ENCODE data around the gene PABPC4L. TPM values are rescaled to one million over a fixed set of nuclear protein-coding genes. Genes with fewer than 3 reads are reported as not detected.
"Not testable (repeated sequence)": the region's sequence is repeated elsewhere in the genome, so short reads cannot be mapped to it uniquely, and the experiment has no call there.

The PABPC4L gene
- total RNA-seq (2014; rRNA removed; shearing (Covaris generic)), result 0.12 TPM in 1 of 2 replicates, not detected in the other

DNA sequence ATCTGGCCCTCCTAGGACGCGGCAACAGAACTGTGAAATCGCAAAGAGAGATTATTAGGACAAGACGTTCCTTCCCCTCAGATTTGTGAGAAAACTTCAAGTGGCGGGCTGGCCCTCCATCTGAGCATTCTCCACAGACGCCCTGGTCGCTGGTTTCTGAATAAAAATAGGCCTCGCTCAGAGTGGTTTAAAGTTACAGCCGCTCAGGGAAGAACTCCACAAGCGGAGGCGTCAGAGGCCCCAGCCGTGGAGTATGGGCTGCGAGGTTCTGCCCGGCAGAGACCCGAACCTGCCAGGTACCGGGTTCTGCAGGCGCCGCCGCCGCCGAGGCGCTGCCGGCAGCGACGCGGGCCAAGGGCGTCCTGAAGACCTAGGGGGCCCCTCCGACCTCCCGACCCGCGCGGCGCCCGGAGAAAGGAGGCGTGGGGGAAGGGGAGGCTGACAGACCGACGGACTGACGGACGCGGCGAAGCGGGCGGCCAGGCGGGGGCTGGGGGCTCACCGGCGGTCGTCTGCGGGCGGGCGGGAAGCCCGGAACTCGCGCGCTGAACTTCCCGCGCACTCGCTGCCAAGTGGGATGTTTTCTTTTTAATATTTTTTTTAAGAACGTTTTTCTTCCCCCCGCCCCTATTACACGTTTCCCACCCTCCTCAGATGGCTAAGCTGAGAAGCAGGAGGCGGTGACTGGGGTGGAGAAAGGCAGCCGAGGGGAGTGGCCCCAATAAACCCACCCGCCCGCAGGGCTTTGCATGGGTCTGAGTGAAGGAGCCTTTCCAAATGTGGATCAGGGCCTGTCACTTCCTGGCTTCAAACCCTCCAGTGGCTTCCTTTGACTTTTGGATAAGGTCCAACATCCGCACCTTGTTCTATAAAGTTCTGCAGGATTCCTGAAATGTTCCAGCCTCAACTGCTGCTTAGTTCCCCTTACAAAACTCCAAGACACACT lies at the start of gene PABPC4L:
Gene PABPC4L (minus strand): TSS at position 574 of the 946 bp plus-strand sequence. CDS start 770 bp downstream, outside the sequence.
- DNase-seq (ENCODE audit: low read depth), result no peak

DNA sequence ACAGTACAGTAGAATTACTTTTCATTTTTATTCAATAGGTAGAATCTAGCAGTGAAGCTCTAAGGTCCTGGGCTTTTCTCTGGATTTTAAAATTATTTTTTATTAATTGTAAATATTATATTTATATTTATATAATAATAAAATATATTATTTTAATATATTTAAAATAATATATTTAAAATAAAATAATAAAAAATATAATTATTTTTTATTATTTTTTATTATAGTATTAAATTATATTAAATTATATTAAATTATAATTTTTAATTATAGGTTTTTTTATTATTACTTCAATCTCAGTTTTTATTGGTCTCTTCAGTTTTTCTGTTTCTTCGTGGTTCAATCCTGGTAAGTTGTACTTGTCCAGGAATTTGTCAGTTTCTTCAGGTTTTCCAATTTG lies 49.7 kb upstream of the PABPC4L start:
- DNase-seq (ENCODE audit: low read depth), result no peak

DNA sequence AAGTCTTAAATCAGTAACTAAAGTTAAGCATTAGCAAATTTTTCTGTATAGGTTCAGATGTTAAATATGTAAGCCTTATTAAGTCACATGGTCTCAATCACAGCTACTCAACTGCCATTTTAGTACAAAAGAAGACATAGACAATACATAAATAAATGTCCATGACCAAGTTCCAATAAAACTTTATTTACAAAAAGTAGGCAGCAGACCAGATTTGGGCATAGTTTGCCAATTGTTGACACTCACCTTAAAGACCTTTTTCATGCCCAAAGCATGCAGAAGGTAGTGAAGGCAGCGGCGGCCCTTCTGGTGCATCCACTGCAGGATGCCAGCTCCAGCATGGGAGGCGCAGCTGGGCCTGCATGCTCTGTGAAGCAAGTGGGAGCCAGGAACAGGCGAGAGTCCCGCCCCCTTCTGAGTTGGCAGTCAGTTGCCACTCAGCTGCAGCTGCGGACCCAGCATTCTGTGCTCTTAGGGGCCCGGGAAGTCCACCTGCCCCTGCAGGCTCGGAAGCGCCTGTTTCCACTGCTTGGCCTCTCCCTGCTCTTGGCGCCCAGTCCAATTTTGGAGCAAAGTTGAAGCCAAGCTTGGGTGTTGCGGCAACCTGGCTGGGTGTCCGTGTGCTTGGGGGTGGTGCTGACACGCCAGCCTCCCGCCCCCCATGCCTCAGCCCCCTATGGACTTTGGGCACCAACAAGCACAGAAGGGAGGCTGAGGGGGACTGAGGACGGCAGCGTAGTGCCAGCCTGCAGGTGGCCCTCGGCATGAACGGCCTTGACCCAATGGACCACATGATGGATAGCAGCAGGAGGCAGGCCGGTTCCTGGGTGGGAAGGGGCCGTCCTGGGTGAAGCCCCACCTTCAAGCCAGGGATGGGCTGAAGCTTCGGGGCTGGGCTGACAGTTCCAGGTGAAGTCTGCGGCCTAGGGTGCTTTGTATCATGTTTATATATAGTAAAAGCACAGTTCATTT lies 42.4 kb upstream of the PABPC4L start:
- DNase-seq (ENCODE audit: low read depth), result no peak

DNA sequence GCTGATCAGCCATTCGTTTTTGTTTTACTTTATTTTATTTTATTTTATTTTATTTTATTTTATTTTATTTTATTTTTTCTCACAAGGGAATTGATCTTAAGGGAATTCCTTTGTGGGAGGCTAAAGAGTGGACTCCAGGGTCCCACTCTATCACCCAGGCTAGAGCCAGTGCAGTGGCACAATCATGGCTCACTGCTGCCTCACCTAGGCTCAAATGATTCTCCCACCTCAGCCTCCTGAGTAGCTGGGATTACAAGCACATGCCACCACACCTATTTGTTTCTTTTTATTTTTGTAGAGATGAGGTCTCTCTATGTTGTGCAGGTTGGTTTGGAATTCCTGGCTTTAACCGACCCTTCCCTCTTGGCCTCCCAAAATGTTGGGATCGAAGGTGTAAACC lies 17.5 kb upstream of the PABPC4L start:
- DNase-seq (ENCODE audit: low read depth), result no peak

DNA sequence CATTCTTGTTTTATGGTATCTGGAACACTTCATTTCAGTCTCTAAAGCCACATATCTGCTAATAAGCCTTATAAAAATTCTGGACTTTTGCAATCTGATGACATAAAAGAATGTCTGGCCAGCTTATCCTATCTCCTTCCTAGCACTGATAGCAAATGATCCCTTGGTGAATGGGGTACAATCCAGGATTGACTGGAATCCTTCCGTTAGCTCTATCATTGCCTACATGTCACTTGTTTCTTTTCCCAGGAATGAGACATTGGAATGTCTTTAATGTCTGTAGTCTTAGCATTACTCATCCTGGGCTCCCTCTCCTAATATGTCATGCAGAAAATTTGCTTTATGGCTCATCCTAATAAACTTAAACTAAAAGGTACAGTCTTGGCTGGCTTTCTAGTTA lies 14.8 kb upstream of the PABPC4L start:
- no peak for DNase-seq (ENCODE audit: low read depth)

DNA sequence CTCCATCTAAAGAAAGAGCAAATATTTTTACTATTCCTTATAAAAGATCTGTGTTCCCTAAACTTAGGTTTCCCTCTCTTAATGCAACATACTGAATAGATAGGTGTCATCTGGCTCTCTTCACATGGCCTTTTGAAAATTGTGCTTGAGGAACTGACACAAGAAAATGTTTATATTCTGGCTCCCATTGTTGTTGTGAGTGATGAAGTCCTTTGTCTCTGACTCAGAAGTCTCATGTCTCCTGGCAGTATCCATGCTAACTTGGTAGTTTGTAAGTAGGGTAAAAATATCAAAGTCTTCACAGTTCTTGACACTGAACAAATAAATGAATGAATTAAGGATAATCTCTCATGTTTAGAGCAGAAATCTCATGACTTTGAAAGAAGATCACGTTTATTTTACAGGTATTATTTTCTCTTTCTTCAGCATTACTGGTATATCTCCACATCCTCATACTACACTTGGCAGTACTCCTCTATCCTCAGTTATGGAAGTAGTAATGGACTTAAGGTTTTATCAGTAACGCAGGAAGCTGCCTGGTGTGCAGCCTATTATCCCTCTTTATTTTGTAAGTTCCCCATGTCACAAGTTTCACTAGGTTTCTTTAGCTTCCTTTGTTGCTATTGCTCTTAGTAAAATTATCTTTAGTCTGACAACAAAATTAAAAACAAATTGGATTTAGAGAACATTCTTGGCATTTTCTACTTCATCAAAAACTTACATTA lies 14.2 kb upstream of the PABPC4L start:
- DNase-seq (ENCODE audit: low read depth), result no peak

DNA sequence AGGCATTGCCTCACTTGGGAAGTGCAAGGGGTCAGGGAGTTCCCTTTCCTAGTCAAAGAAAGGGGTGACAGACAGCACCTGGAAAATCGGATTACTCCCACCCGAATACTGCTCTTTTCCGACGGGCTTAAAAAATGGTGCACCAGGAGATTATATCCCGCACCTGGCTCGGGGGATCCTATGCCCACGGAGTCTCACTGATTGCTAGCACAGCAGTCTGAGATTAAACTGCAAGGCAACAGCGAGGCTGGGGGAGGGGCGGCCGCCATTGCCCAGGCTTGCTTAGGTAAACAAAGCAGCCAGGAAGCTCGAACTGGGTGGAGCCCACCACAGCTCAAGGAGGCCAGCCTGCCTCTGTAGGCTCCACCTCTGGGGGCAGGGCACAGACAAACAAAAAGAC lies 6.4 kb upstream of the PABPC4L start:
- DNase-seq (ENCODE audit: low read depth), result not testable (repeated sequence)

DNA sequence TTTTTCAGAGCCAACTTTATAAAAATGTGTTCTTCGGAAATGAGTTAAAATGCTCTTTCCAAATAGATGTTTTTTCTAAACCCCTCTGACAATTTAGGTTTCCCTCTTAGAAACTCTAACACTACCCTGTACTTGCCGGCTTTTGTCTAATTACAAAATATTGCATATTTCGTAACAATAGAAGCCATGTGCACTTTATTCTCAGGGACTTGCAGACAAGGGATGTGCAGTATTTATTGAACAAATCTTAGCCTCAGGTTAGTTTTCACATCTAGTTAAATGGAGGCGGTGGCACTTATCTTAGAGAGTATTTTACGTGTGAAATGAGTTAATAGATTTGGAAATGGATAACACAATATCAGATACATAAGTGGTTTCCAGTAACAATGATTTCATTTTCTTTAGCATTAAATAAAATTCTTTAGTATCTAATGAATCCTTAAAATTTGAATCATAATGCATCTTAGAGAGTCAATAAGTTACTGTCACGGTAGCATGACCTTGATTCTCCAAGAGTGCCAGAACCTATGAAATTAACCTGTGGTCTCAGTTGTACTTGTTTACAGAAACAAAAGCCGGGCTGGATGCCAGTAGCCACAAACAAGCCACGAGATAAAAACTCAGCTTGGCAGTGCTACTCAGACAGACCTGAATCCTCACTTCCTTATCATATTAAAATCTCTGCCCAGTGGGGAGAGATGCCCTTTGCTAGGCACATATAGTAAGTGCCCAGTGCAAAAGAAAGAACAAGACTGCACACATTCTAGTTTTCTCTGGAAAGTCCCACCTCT lies 772 bp upstream of the PABPC4L start:
- DNase-seq (ENCODE audit: low read depth), result no peak

DNA sequence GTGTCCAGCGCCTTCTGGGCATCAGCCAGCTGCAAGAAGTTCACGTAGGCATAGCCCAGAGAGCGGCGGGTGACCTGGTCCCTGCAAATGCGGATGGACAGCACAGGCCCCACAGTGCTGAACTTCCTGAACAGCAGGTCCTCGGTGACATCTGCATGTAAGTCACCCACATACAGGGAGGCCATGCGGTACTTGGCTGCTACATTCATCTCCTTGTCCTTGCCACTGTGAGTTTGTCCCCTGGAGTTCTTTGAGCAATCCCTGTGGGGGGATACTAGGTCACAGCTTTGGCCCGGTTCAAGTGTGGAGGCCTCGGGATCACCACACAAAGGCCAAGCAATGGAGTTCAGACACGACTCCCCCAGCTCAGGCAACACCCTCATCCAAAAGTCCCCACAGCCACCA lies 776 bp downstream of the PABPC4L start:
- no peak for DNase-seq (ENCODE audit: low read depth)

DNA sequence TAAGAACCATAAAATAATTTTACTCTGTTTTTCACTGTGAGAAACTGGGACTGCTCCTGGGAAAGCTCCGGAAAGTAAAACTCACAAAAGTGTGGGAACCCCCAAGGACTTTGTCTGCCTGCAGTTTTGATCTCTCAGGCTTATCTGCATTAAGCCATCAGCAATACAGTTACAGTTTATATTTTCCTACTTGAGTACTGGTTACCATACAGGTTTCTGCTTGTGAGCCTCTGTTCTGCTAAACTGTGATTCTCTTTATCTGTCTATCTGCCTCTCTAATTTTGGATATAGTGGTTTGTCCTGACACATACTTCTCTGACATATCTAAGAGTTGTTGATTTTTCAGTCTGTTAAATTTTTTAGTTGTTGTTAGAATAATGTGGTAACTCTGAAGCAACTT lies 11.6 kb downstream of the PABPC4L start:
- DNase-seq (ENCODE audit: low read depth), result no peak

DNA sequence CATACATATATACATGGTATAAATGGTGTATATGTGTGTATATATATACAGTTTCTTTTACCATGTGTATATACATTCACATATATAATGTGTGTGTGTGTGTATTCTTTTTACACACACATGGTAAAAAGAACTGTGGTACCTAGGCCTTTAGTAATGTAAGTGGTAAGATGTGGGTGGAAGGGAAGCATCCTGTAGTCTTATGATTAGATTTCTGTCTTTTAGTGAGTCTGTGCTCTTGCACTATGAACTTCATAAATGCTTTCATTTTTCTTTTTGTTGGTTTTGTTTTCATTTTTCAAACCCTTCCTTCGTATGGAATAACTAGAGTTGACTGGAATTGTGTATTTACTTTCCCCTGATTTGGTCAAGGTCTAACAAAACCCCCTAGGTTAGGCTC lies 12.1 kb downstream of the PABPC4L start:
- no peak for DNase-seq (ENCODE audit: low read depth)

DNA sequence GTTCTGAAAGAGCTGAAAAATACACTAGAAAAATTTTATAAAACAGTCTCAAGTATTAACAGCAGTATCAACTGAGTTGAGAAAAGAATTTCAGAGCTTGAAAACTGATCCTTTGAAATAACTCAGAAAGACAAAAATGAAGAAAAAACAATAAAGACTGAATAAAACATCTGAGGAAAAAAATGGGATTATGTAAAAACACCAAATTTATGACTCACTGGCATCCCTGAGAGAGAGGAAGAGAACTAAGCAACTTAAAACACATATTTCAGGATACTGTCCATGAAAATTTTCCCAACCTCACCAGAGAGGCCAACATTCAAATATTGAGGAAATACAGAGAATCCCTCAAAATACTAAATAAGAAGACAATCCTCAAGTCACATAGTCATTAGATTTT lies 22.9 kb downstream of the PABPC4L start:
- DNase-seq (ENCODE audit: low read depth), result no peak

DNA sequence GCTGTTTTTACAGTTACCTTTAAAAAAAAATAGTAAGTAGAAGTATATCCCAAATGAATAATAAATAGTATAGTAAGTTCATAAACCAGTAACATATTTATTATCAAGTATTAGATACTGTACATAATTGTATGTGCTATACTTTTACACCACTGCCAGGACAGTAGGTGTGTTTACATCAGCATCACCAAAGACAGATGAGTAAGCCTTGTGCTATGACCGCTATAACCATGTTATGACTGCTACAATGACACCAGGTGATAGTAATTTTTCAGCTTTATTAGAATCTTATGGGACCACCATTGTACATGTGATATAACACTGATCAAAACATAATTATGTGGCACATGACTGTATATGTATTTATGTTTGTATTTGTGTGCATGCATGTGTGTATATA lies 27.3 kb downstream of the PABPC4L start:
- no peak for DNase-seq (ENCODE audit: low read depth)

DNA sequence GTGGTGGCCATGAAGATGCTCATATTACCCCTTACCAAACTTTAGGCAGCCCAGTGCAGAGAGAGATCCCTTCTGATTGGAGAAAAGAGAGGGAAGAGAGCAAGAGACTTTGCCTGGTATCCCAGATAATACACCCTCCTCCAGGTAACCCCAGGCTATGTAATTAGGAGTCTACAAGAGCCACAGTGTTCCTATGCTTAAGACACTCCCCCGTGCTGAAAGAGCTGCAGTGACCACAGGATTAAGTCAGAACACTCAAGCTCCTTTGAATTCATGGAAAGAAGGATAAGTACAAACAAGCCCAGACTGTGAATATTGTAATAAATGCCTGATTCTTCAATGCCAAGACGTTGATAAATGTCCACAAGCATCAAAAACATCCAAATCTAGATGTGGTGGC lies 41.4 kb downstream of the PABPC4L start:
- no peak for DNase-seq (ENCODE audit: low read depth)

DNA sequence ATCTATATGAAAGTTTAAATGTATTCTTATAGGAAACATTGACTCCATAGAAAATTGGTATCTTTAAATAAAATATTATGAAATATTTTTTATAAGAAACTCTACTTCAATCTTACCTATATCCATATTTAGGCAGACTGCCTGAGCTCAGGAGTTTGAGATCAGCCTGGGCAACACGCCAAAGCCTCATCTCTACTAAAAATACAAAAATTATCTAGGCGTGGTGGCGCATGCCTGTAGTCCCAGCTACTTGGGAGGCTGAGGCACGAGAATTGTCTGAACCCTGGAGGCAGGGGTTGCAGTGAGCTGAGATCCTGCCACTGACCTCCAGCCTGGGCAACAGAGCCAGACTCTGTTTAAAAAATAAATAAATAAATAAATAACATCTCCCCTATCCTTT lies 47.5 kb downstream of the PABPC4L start:
- DNase-seq (ENCODE audit: low read depth), result no peak

DNA sequence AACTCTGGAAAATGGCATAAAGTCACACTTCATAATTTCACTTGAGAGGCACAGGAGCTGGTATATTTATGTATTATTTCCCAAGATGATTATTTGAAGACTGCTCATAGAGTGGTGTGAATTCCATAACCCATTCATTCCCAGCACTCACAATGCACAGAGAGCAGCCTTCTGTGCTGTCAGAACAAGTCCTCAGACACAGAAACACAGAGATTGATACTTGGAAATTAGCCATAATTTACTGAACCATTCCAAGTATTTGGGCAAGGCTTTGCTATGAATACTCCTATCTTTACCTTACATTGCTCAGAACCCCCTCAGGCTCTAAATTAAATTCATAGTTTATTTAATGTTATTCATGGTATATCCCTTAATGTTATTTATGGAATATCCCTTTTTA lies 53.6 kb downstream of the PABPC4L start:
- no peak for DNase-seq (ENCODE audit: low read depth)
